Measurements from ENCODE around the gene SP1.
"Not testable (repeated sequence)": the region's sequence is repeated elsewhere in the genome, so short reads cannot be mapped to it uniquely, and the experiment has no call there.

Gene SP1

GRCh38 chr12:53361638-53362037 is 18.3 kb upstream of the SP1 start:
- DNase-seq = not testable (repeated sequence)

- DNase-seq = peak; percentile 59
Observed at GRCh38 chr12:53365245-53365904, 14.6 kb upstream of the SP1 start.

GRCh38 chr12:53373554-53374133 is 6.3 kb upstream of the SP1 start:
- DNase-seq = not testable (repeated sequence)

- not testable (repeated sequence) for DNase-seq
Observed at GRCh38 chr12:53374277-53374676, 5.7 kb upstream of the SP1 start.

- no peak for DNase-seq
Observed at GRCh38 chr12:53376747-53377146, 3.2 kb upstream of the SP1 start.

- no peak for DNase-seq
Observed at GRCh38 chr12:53378222-53378621, 1.8 kb upstream of the SP1 start.

GRCh38 chr12:53378724-53379388 is 1.1 kb upstream of the SP1 start:
- no peak for DNase-seq

- peak; percentile 100 for DNase-seq
Observed at GRCh38 chr12:53379389-53380103, 430 bp upstream of the SP1 start.

GRCh38 chr12:53380794-53381730 is 1.1 kb downstream of the SP1 start:
- peak; percentile 31 for DNase-seq

- peak; percentile 65 for DNase-seq
Observed at GRCh38 chr12:53381731-53382630, 2.0 kb downstream of the SP1 start.

- no peak for DNase-seq
Observed at GRCh38 chr12:53383258-53383657, 3.3 kb downstream of the SP1 start.

- DNase-seq = not testable (repeated sequence)
Observed at GRCh38 chr12:53386381-53386780, 6.4 kb downstream of the SP1 start.

GRCh38 chr12:53388932-53389331 is 9.0 kb downstream of the SP1 start:
- no peak for DNase-seq

GRCh38 chr12:53389702-53390101 is 9.7 kb downstream of the SP1 start:
- DNase-seq = no peak

- DNase-seq = no peak
Observed at GRCh38 chr12:53391724-53392123, 11.7 kb downstream of the SP1 start.

- no peak for DNase-seq
Observed at GRCh38 chr12:53399896-53400295, 19.9 kb downstream of the SP1 start.

GRCh38 chr12:53402351-53402750 is 22.4 kb downstream of the SP1 start:
- not testable (repeated sequence) for DNase-seq

- no peak for DNase-seq
Observed at GRCh38 chr12:53402871-53403270, 22.9 kb downstream of the SP1 start.

- no peak for DNase-seq
Observed at GRCh38 chr12:53410951-53411350, 31.0 kb downstream of the SP1 start.

- no peak for DNase-seq
Observed at GRCh38 chr12:53413485-53414204, 33.7 kb downstream of the SP1 start.
